ENCODE data around the gene KCTD11. TPM values are rescaled to one million over a fixed set of nuclear protein-coding genes. Genes with fewer than 3 reads are reported as not detected.

Gene KCTD11
- total and polyA plus RNA-seq, 2 of the 13 experiments (the other 11 are each of a cell fraction or from before 2014, with no cell fraction given), result 1.6 to 2.6 TPM

DNA sequence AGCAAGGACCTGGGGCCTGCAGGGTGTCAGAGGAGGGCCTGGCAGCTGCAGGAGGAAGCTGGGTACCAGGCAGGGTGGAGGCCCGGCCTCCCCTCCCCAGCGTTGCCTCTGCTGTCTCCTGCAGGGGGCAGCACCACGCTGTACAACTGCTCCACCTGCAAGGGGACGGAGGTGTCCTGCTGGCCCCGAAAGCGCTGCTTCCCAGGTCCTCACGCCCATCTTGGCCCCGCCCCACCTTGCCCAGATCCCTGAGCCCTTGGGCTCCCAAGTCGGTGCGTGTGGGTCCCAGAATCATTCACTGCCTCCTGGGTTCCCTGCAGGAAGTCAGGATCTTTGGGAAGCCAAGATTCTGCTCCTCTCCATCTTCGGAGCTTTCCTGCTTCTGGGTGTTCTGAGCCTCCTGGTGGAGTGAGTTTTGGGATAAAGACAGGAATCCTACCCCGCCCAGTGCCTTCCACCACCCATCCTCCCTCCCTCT, 4.1 kb downstream of the KCTD11 start (continued):
- no peak for TF ChIP-seq FOXA1 (IDR thresholded peaks at IDR 0.05)
- TF ChIP-seq FOXA1 (CRISPR knock-in tag; IDR thresholded peaks at IDR 0.05), result peak; percentile 17; the same call in 1 of the 2 replicates
- TF ChIP-seq FOXO4 (CRISPR knock-in tag; conservative IDR thresholded peaks at IDR 0.05), result no peak
- TF ChIP-seq MTA1 (CRISPR knock-in tag; IDR thresholded peaks at IDR 0.05; ENCODE audit: borderline replicate concordance), result no peak
- TF ChIP-seq ZNF572 (CRISPR knock-in tag; IDR thresholded peaks at IDR 0.05), result peak; percentile 57; the same call in 1 of the 2 replicates
- peak; percentile 61; the same call in 1 of the 2 replicates for TF ChIP-seq CBFB (CRISPR knock-in tag; IDR thresholded peaks at IDR 0.05)
- TF ChIP-seq, protein P1, sequence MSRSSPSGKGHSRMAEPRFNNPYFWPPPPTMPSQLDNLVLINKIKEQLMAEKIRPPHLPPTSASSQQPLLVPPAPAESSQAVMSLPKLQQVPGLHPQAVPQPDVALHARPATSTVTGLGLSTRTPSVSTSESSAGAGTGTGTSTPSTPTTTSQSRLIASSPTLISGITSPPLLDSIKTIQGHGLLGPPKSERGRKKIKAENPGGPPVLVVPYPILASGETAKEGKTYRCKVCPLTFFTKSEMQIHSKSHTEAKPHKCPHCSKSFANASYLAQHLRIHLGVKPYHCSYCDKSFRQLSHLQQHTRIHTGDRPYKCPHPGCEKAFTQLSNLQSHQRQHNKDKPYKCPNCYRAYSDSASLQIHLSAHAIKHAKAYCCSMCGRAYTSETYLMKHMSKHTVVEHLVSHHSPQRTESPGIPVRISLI (CRISPR knock-in tag; IDR thresholded peaks at IDR 0.05; ENCODE audit: borderline replicate concordance), result no peak
- TF ChIP-seq ZFP1 (CRISPR knock-in tag; IDR thresholded peaks at IDR 0.05), result no peak
- 0 out of 2 replicates have a peak, but pooled peaks have one; percentile 30 for TF ChIP-seq ZNF792 (CRISPR knock-in tag; IDR thresholded peaks at IDR 0.05)
- TF ChIP-seq NKX3-1 (CRISPR knock-in tag; IDR thresholded peaks at IDR 0.05), result no peak
- TF ChIP-seq CHCHD3 (CRISPR knock-in tag; IDR thresholded peaks at IDR 0.05), result no peak
- TF ChIP-seq, protein P2, sequence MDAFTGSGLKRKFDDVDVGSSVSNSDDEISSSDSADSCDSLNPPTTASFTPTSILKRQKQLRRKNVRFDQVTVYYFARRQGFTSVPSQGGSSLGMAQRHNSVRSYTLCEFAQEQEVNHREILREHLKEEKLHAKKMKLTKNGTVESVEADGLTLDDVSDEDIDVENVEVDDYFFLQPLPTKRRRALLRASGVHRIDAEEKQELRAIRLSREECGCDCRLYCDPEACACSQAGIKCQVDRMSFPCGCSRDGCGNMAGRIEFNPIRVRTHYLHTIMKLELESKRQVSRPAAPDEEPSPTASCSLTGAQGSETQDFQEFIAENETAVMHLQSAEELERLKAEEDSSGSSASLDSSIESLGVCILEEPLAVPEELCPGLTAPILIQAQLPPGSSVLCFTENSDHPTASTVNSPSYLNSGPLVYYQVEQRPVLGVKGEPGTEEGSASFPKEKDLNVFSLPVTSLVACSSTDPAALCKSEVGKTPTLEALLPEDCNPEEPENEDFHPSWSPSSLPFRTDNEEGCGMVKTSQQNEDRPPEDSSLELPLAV (CRISPR knock-in tag; conservative IDR thresholded peaks at IDR 0.05; ENCODE audit: low read depth), result no peak
- no peak for TF ChIP-seq CEBPG (CRISPR knock-in tag; IDR thresholded peaks at IDR 0.05)
- TF ChIP-seq KDM6A (CRISPR knock-in tag; IDR thresholded peaks at IDR 0.05; ENCODE audit: low read depth), result no peak
- TF ChIP-seq ZSCAN12 (CRISPR knock-in tag; IDR thresholded peaks at IDR 0.05), result no peak
